H1 (cell line): Measurements from ENCODE around the gene MRPL36. TPM values are rescaled to one million over a fixed set of nuclear protein-coding genes. Genes with fewer than 3 reads are reported as not detected.

ENCODE experiments used
- BRCA1 ChIP-seq: IDR thresholded peaks from 2 replicates; pipeline ENCODE4 v1.6.1; 2012; ENCODE audit warnings: low read depth, low read length, improper control_type of control experiment
- CHD7 ChIP-seq: fragments of 300-600 bp; sonication (generic); IDR thresholded peaks from 2 replicates; pipeline ENCODE4 v1.7.1; 2012; ENCODE audit warnings: low read length, moderate library complexity, mild to moderate bottlenecking, inconsistent platforms; ENCODE audit not compliant: insufficient replicate concordance
- polyA plus RNA-seq, 7 experiments: library from polyadenylated mRNA; depleted of rRNA in 3 of 7; stranded (reverse) in 5 of 7; unstranded in 2 of 7; fragments of >200 nt in 5 of 7; fragments of 200-250 nt in 2 of 7; gene quantifications; 1 replicate in 5 of 7; 2 replicates in 1 of 7; 4 replicates in 1 of 7; pipeline versions ENCODE4 v1.2.1 to v1.2.3, GENCODE V29; 2011 to 2013; ENCODE audit warnings: missing spikeins in 2 of 7, mixed read lengths in 2 of 7
- total RNA-seq: library from RNA; stranded (reverse); fragmentation: NEBNext Ultra II Directional; extraction: Animal tissue kit (Norgen Biotek cat#: 25700); gene quantifications from 2 replicates; pipeline ENCODE4 v1.2.1, GENCODE V29; 2021

The MRPL36 gene
- total and polyA plus RNA-seq, 2 of the 8 experiments (the other 6 are each of a cell fraction or from before 2014, with no cell fraction given) = 56.3 to 81.5 TPM

GRCh38 chr5:1788828-1789227, 10.8 kb downstream of the MRPL36 start (continued):
- TF ChIP-seq CHD7 (no peak), BRCA1 (no peak)
